CD1c-positive myeloid dendritic cell (primary cell): ENCODE data around the gene COL4A6.

ENCODE experiments used
- DNase-seq: peaks from one replicate; pipeline ENCODE4 v3.0.0-alpha.2; 2016; ENCODE audit errors: extremely low spot score

COL4A6 gene

DNA sequence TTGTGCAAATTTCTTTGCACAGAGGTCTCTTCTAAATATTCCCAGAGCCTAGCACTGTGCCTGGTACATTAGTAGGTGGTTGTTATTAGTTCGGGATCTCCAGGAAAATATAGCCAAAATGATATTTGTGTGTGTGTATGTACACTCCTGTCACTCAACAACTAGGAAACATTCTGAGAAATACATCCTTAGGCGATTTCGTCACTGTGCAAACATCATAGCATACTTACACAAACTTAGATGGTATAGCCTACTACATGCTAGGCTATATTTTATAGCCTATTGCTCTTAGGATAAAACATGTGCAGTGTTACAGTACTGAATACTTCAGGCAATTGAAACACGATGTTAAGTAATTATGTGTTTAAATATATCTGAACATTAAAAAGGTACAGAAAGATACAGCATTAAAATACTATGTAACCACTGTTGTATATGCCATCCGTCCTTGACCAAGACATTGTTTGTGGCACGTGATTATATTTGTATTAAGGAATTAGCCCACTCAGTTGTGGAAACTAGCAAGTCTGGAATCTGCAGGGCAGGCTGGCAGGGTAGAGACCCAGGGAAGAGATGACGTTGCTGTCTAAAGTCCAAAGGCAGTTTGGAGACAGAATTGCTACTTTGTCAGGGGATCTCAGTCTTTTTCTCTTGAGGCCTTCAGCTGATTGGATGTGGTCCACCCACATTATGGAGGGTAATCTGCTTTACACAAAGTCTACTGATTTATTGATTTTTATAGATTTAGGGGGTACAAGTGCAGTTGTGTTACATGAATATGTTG is 106.9 kb downstream of the COL4A6 start:
- DNase-seq, result no peak

DNA sequence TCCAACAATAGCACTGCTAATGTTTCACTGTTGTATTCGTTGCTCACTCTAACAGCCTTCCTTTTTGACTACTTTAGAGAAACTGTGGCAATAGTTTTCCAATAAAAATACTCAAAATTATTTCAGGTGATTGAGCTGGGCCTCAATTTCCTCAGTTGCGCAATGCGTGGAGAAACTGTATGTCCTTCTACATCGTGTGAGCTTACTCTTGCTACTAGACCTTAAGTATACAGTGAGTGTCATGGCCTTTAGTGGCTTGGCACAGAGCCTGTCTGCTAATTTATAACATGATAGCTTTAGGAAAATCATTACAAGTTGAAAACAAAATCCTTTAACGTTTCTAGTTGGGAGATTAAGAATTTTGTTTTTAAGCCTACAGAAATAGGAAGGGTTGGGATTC is 114.5 kb downstream of the COL4A6 start:
- no peak for DNase-seq

DNA sequence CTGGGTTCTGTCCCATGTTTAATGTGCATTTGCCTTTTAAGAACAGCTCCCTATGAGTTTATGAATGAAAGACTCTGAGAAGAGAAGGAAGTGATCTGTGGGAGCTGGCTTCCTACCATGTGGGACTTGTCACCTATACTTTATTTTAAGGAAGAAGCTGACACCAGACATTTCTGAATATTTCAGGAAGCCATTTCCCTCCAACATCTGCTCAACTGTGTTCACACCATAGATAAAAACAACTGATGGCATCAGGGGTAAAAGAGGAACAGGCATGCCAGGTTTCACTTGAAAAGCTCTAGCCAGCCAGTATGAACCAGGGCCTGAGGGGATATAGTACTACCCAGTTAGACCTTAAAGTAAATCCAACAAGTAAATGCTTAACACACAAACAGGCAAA is 116.0 kb downstream of the COL4A6 start:
- DNase-seq, result no peak

DNA sequence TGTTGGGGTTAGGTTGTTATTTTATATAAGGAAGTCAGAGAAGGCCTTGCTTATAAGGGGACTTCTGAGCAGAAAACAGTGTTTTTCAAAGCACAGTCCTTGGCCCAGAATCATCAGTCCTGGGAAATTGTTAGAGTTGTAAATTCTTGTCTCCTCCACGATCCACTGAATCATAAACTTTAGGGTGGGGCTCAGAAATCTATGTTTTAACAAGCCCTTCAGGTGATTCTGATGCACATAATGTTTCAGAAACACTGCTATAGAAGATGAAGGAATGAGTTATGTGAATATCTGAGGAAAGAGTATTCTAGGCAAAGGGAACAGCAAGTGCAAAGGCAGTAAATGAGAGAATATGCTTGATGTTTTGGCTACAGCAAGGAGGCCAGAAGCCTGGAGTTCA is 121.8 kb downstream of the COL4A6 start:
- DNase-seq, result no peak

DNA sequence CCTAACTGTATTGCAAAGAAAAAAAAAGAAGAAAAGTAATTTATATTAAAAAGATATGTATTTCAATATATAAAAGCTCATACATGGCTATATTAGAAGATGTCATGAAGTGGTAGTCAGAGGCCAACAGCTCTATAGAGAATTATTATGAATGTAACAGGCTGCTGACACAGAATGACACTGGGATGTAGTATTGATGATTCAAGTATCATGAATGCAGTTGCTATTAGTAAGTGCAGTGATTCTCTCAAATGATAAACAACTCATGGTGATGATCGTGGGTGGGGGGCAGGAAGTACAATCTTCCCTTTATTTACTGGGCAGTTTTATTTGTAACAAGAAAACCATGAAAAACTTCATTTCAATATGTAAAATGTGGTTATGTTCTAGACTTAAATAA is 124.6 kb downstream of the COL4A6 start:
- DNase-seq, result no peak

DNA sequence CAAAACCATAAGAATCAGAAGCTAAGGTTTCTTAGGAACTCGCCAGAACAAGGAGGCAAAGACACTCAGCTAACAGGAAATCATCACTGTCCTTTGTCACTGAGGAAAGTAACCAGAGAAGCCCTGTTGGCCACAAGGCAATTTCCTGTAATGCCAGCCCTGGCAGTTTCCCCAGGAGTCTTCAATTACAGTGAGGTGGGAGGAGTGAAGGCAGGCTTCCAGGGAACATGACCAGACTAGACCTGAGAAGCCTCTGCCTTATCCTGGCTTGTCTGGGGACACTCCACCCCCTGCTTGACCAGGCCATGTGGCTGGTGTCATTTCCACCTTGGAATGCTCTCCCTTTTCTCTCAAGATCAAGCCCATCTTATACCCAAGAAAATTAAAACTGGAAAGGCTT is 125.3 kb downstream of the COL4A6 start:
- DNase-seq, result no peak

DNA sequence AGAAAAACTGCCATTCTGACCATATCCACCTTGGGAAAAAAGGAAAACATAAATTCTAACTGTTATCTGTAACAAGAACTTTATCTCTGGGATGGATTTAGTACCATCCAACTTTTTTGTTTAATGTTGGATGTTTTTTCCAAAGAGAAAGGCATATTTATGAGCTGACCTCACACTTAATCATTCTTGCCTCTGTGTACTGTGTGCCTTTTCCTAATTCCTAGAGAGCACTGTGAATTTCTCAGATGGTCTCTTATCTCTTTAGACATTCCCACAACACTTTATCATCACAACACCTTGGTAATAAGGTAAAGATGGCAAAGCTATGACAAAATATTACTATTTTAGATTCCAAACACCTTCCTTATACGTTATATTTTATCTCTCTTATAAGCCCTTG is 126.2 kb downstream of the COL4A6 start:
- no peak for DNase-seq

DNA sequence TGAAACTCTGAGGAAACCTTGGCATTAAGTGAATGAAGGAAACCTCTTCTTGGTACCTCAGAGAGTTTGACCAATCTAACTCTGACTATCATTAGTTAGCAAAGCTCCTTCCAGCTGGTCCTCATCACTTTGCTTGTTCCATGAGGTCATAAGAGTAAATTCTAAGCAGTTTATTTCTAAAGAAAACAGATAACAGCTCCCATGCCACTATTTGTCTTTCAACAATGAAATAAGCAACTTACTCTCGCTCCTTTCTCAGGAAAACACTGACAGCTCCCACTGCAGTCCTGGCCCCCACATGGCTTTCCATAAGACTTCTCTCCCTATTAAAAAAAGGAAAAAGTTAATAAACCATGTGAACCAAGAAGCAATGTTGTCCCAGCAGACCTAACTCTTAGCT is 127.7 kb downstream of the COL4A6 start:
- no peak for DNase-seq

DNA sequence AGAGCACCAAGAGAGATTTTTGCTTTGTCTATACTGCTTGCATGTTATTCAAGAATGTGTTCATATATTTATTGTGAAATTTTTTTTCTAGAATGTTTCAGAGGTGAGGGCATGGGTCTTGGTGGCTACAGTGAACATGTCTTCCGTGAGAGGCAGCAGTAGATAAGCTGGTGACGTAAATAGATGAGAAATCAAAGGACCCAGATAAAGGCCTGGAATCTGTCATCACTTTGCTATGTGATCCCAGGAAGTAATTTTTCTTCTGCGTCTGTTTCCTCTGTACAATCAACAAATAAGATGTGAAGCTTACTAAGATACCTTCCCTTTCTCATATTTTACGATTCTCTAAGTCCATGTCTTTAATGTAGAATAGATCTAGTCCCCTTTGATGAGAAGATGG is 129.1 kb downstream of the COL4A6 start:
- no peak for DNase-seq

DNA sequence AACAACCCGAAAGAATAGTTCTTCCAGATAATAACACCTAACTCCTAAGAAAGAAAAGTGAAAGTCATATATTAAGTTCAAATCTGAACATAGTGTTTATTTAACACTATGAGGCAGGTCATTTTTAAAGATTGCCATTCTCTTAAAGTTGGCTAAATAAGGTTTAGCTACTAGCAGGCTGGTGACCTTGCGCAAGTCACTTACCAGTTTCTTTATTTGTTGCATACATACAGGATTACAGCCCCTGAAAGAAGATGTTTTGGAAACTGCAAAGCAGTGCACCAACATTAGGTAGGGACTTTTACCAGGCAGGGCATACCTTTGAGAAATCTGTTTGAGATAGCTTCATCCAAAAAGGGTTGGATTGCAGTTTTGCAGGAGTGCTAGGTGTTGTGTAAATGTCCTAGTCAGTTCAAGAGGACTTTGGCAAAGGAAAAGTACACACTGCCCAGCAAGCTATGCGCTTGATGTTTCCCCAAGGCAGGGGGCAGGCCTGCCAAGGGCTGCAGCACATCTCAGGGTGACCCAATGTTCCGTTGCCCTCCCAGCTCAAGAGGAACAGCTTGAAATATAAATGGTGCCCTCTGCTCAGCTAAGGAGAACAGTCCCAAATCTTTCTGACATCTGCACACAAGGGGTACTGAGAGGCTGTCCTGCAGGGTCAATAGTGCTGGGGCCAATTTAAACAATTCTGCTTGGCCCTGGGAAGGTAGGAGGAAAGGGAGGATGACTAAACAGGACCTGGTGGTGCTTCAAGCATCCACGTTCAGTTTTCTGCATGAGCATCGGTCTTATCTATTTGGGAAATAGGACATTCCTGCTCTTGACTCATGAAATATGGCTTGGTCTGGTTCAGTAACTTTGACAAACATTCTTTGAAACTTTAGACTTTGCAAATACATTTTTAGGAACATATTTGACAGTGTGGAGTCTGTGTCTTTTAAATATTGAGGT is 130.8 kb downstream of the COL4A6 start:
- no peak for DNase-seq

DNA sequence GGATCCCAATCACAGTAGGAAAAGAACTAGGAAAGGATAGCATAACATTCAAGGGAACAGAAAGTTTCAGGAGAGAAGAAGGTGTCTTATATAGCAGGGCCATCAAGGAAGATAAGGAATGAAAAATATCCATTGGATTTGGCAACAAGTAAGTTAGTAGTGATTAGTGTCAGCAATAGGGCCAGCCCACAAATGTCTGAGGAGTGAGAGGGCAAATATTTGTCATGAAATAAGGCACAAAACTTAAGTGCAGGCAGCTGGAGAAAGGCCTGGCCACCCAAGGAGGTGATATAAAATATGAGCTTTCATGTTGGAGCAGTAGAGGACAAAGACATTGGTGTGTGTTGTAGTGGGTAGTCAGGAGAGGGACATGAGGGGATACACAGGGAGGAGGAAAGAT is 132.1 kb downstream of the COL4A6 start:
- DNase-seq, result no peak

DNA sequence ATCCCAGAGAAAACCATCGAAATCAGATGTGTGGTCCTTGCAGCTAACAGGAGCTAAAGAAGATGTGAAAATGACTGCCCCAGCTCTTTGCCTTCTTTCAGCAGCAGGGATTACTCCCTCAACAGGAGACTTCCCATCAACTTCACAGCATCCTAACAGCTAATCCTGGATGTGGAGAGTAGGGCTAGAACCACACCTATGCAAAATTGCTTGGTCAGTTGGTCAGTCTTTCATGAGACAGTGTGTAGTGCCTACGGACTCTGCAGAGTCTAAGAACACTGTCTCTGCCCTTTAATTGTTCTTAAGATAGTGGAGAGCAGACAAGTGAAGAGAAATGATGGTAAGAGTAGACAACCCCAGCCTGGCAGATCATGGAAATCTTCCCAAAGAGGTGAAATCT is 133.5 kb downstream of the COL4A6 start:
- DNase-seq, result no peak

DNA sequence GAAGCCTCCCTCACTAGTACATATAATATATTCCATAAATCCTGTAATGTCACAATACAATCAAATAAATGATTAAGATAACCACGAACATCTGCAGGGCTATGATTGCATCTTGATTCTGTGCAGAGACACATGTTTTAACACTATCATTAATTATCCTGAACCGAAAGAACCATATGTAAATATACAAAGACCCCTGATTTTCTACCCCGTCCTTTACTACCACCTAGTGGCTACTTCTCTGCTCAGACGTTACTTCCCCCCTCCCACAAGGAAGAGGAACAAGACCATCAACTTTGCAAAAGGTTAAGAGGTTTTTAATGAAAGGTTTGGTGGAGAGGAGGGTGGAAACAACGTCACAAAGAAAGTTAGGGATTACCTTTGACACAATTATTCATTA is 134.0 kb downstream of the COL4A6 start:
- no peak for DNase-seq

DNA sequence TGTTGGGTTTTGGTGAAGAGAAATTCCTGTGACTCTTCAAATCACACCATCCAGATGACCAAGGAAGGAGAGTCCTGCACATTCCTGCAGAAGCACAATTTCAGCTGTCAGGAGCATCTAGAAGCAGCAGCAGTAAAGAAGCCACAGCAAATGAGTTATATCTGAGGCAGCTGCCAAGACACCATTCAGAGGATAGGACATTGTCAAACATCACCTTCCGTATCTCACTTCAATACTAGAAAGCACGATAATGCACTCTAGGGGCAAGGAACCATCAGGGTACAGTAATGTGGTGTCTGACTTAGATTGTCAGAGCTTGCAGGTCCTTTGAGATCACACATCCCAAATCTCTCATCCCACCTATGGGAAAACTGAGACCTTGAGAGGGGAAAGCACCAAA is 134.5 kb downstream of the COL4A6 start:
- no peak for DNase-seq

DNA sequence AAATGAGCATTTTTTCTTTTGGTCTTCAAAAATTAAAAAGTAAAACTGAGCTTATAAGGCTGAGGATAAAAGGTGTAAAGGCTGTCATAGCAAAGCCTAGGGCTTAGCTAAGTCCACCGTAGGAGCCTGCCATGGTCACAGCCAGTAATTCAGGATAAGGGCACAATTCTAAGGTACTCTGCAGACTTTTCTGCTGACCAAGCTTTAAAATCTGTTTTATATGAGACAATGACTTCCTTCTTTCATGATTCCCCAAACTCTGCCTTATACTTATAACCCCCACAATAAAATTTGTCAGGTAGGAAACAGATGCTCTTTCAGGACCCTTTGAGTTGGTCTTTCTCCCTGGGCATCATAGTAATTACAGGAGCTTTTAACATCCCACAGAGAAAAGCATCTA is 138.5 kb downstream of the COL4A6 start:
- DNase-seq, result no peak

DNA sequence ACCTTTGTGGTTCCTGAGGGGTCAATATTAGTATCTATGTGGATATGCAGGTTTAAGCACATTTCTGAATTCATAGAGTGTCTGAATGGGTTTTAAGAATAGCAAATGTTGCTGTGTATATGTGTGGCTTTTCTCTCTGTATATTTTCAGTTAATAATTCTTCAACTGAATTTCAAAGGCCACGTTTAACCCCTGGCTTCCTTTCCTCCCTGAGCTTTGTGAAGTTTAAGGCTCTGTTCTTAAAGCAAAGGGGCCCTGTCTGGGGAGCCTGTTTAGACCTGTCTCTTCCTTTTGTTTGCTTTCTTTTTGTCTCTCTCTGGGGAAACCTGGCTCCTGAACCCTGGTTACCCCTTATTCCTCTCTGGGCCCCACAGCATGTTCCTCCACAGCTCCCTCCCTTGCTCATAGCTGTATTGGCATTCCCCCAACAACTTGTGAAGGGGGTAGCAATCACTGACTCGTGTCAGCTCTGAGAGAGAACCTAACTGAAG is 139.1 kb downstream of the COL4A6 start:
- no peak for DNase-seq

DNA sequence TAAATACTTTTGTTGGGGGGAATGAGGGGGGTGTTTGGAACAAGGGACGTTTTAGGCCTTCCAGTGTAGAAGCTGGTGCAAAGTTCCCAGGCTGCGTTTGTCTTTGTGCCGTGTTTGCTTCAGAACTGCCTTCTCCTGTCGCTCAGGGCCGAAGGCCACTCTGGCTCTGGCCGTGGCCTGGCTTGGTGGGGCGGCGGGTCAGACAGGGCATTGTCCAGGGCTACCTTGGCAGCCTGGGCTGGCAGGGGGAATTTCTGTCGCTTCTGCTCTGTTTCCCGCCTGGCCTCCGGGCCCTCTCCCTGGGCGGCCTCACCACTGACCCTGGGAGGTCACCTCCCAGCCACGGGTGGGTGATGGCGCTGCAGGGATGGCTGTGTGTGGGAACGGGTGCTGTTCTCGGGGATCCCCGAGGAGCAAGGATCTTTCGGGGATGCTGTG is 140.0 kb downstream of the COL4A6 start:
- DNase-seq, result no peak

DNA sequence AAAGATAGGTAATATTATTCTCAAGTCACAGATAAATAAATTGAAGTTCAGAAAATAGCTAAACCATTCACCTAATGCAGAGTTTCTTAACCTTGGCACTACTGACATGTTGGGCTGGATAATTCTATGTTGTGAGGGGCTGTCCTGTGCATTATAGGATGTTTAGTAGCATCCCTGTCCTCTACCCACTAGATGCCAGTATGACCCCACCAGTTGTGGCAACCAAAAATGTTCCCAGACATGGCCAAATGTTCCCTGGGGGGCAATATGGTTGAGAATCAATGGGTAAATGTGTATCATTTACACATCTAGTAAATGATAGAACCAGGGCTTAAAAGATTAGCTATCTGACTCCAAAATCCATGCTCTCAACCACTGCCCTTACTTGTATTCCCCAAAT is 140.9 kb downstream of the COL4A6 start:
- DNase-seq, result no peak

DNA sequence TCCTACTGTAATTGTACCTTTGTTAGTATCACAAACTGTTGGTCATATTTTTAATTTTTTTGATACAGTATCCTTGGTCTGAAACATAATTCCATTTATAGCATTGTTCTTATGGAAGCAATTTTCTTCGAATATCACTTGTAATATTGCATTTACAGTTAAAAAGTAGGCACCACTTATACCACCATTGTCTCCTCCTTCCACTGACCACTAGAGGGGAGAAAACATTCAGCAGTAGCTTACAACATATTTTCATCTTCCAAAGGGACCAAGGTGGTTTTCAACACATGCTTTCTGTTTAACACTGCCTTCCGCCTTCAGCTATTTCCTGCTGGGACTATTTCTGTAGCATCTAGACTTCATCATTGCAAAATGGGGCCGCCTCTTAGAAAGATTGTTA is 146.2 kb downstream of the COL4A6 start:
- DNase-seq, result no peak

DNA sequence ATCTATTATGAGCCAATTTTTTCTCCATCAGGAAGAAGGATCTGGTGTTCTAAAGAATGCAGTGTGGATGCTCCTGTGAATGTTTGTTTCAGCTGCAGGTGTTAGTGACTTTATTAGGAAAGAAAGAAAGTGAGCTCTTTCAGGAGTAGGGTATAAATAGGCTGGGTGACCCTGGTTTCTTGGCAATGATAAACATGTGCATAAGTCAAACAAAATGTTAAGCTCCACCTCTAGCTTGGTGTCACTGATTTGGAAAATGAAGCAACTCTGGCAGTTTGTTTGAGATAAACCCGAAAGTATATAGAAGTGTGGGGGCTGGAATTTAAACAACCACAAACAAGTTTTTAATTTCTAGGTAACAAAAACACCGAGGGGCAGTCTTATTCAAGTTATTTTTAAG is 152.3 kb downstream of the COL4A6 start:
- no peak for DNase-seq

DNA sequence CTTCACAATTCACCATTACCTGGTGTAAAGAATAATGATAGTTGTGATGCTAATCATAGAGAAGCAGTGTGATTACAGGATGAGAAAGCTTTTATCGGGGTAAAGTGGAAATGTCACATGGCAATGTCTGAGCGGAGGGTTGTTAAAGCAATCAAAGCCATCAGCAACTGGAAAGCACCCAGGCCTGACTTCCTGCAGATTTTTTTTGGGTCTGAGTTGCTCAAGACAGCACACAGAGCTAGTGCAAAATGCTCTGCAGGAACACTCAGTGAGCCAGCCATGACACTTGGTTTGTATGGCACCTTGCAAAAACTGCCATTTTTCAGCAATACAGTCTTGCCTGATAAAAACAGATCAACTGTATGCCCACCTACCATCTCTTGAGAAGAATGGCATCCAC is 152.9 kb downstream of the COL4A6 start:
- no peak for DNase-seq

DNA sequence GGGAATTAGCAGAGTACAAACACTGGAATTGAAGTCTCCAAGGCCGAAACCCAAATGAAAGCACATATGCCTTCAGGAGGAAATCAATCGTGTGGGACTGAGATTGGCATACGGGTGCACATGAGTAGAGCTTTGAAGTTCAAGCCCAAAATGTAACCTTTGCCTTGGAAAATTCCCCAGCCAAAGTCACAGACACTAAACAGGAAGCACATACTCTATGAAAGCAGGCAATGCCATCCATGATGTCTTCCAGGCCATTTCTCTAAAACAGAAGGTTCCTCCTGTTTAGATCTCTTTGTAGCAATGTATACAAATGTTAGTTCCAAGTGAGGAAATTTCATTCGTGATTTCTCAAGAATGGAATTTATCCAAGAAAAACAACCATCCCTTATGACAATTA is 162.5 kb downstream of the COL4A6 start:
- no peak for DNase-seq

DNA sequence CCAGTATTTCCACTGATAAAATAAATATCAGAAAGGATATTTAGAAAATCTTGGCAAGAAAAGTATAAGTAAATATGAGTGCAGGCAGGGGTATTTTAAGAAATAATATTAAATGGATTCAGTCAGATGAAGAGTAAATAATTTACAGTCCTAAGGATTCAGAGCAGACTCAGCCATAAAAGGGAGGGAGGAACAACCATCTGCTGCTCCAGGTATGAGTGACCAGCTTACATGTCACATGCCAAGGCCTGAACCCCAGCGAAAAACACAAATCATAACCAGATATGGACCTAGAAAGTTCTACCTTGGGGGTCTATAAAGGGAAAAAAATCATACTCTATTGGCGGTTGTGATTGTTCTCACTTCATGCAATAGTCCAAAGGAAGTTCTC is 166.8 kb downstream of the COL4A6 start:
- no peak for DNase-seq
